Measurements from ENCODE around the gene PSD4.

PSD4 gene

GRCh38 chr2:113144259-113144658, 29.5 kb upstream of the PSD4 start:
- DNase-seq = no peak

- DNase-seq = no peak
Measured at GRCh38 chr2:113148606-113149552, 24.9 kb upstream of the PSD4 start.

GRCh38 chr2:113149553-113150257, 24.1 kb upstream of the PSD4 start:
- DNase-seq = no peak

GRCh38 chr2:113150258-113150601, 23.5 kb upstream of the PSD4 start:
- no peak for DNase-seq

GRCh38 chr2:113155331-113155730, 18.4 kb upstream of the PSD4 start:
- no peak for DNase-seq

- DNase-seq = no peak
Measured at GRCh38 chr2:113156278-113157117, 17.3 kb upstream of the PSD4 start.

GRCh38 chr2:113157118-113157896, 16.5 kb upstream of the PSD4 start:
- no peak for DNase-seq

GRCh38 chr2:113157897-113158753, 15.6 kb upstream of the PSD4 start:
- DNase-seq = no peak

GRCh38 chr2:113158884-113159553, 14.8 kb upstream of the PSD4 start:
- no peak for DNase-seq

- DNase-seq = no peak
Measured at GRCh38 chr2:113160248-113160647, 13.5 kb upstream of the PSD4 start.

GRCh38 chr2:113160962-113161361, 12.8 kb upstream of the PSD4 start:
- no peak for DNase-seq

- DNase-seq = no peak
Measured at GRCh38 chr2:113162173-113162572, 11.6 kb upstream of the PSD4 start.

GRCh38 chr2:113162869-113163268, 10.9 kb upstream of the PSD4 start:
- no peak for DNase-seq

- DNase-seq = no peak
Measured at GRCh38 chr2:113164215-113164929, 9.4 kb upstream of the PSD4 start.

- no peak for DNase-seq
Measured at GRCh38 chr2:113164930-113165585, 8.7 kb upstream of the PSD4 start.

GRCh38 chr2:113166187-113166645, 7.6 kb upstream of the PSD4 start:
- no peak for DNase-seq

- DNase-seq = no peak
Measured at GRCh38 chr2:113167115-113167932, 6.4 kb upstream of the PSD4 start.

GRCh38 chr2:113167962-113168340, 5.8 kb upstream of the PSD4 start:
- no peak for DNase-seq
